Measurements from ENCODE around the gene SNTB2.

- TF ChIP-seq CTCF (IDR thresholded peaks at IDR 0.05; ENCODE audit: low read depth, low read length, missing input control): no peak
- no peak for TF ChIP-seq SP1 (IDR thresholded peaks at IDR 0.05)
- no peak for TF ChIP-seq REST (IDR thresholded peaks at IDR 0.05)
- TF ChIP-seq TAF1 (conservative IDR thresholded peaks at IDR 0.05): no peak
- TF ChIP-seq ZBTB33 (IDR thresholded peaks at IDR 0.05): no peak
- no peak for TF ChIP-seq JUND (IDR thresholded peaks at IDR 0.05)
- TF ChIP-seq ATF3 (IDR thresholded peaks at IDR 0.05): no peak
- no peak for TF ChIP-seq MAX (IDR thresholded peaks at IDR 0.05)
- TF ChIP-seq RAD21 (IDR thresholded peaks at IDR 0.05): no peak
- TF ChIP-seq GABPA (IDR thresholded peaks at IDR 0.05 in 1 of 2, conservative IDR thresholded peaks at IDR 0.05 in 1 of 2): no peak
- no peak for TF ChIP-seq RXRA (IDR thresholded peaks at IDR 0.05)
- no peak for TF ChIP-seq FOXA1 (IDR thresholded peaks at IDR 0.05)
These were observed 21.4 kb upstream of the SNTB2 start for GRCh38 chr16:69165584-69165983.

Measured in liver (tissue), 3 donors.